Activated naive CD8-positive, alpha-beta T cell (primary cell): Measurements from ENCODE around the gene CCDC82.

Source experiments
- H3K27ac Mint-ChIP-seq: one replicate; pipeline ENCODE4 v1.8.0; 2021; ENCODE audit warnings: mixed read lengths
- H3K27me3 Mint-ChIP-seq: one replicate; pipeline ENCODE4 v1.8.0; 2021; ENCODE audit warnings: mixed read lengths
- H3K36me3 Mint-ChIP-seq: one replicate; pipeline ENCODE4 v1.8.0; 2021; ENCODE audit warnings: mixed read lengths
- H3K4me1 Mint-ChIP-seq: one replicate; pipeline ENCODE4 v1.8.0; 2021; ENCODE audit warnings: low read depth, mixed read lengths
- H3K4me3 Mint-ChIP-seq: one replicate; pipeline ENCODE4 v1.8.0; 2021; ENCODE audit warnings: mild to moderate bottlenecking, mixed read lengths
- H3K9me3 Mint-ChIP-seq: one replicate; pipeline ENCODE4 v1.8.0; 2021; ENCODE audit warnings: low read depth, mixed read lengths

Gene CCDC82

GRCh38 chr11:96328395-96329010 lies 61.2 kb downstream of the CCDC82 start:
- Mint-ChIP-seq H3K9me3 (no peaks in the 10 kb centered on the region), H3K27me3 (no peaks in the 10 kb centered on the region), H3K36me3 (peaks cover 21% of the 10 kb centered on the region), H3K4me3 (peak overlapping the region; percentile 40), H3K27ac (peak overlapping the region; percentile 87), H3K4me1 (peaks cover 89% of the 10 kb centered on the region)

- Mint-ChIP-seq H3K9me3 (no peaks in the 10 kb centered on the region), H3K27me3 (no peaks in the 10 kb centered on the region), H3K4me1 (peaks cover 87% of the 10 kb centered on the region), H3K27ac (peak overlapping the region; percentile 66), H3K36me3 (peaks cover 17% of the 10 kb centered on the region), H3K4me3 (no peak overlapping the region)
Measured at GRCh38 chr11:96326959-96327358, 62.8 kb downstream of the CCDC82 start.

GRCh38 chr11:96324912-96325311 lies 64.8 kb downstream of the CCDC82 start:
- H3K4me1 Mint-ChIP-seq, result peaks cover 91% of the 10 kb centered on the region

GRCh38 chr11:96323642-96323985 lies 66.1 kb downstream of the CCDC82 start:
- no peak overlapping the region for H3K27ac Mint-ChIP-seq
- H3K4me1 Mint-ChIP-seq, result peaks cover 91% of the 10 kb centered on the region
- no peak overlapping the region for H3K4me3 Mint-ChIP-seq
- no peaks in the 10 kb centered on the region for H3K27me3 Mint-ChIP-seq
- no peaks in the 10 kb centered on the region for H3K9me3 Mint-ChIP-seq
- peaks cover 19% of the 10 kb centered on the region for H3K36me3 Mint-ChIP-seq

More at GRCh38 chr11:96324912-96325311, 64.8 kb downstream of the CCDC82 start:
- Mint-ChIP-seq H3K9me3 (no peaks in the 10 kb centered on the region), H3K27me3 (no peaks in the 10 kb centered on the region), H3K36me3 (peaks cover 19% of the 10 kb centered on the region), H3K4me3 (peak overlapping the region; percentile 15), H3K27ac (peak overlapping the region; percentile 61)

GRCh38 chr11:96322775-96323641 lies 66.7 kb downstream of the CCDC82 start:
- H3K9me3 Mint-ChIP-seq, result no peaks in the 10 kb centered on the region
- H3K27me3 Mint-ChIP-seq, result no peaks in the 10 kb centered on the region
- peak overlapping the region; percentile 13 for H3K27ac Mint-ChIP-seq
- no peak overlapping the region for H3K4me3 Mint-ChIP-seq
- H3K4me1 Mint-ChIP-seq, result peaks cover 92% of the 10 kb centered on the region
- peaks cover 19% of the 10 kb centered on the region for H3K36me3 Mint-ChIP-seq

- Mint-ChIP-seq H3K36me3 (peaks cover 25% of the 10 kb centered on the region), H3K9me3 (no peaks in the 10 kb centered on the region), H3K27ac (peak overlapping the region; percentile 50), H3K4me1 (peaks cover 98% of the 10 kb centered on the region), H3K27me3 (no peaks in the 10 kb centered on the region), H3K4me3 (no peak overlapping the region)
Measured at GRCh38 chr11:96321091-96321490, 68.6 kb downstream of the CCDC82 start.

GRCh38 chr11:96319898-96320656 lies 69.6 kb downstream of the CCDC82 start:
- Mint-ChIP-seq H3K4me1 (peaks cover 97% of the 10 kb centered on the region), H3K9me3 (no peaks in the 10 kb centered on the region), H3K36me3 (peaks cover 26% of the 10 kb centered on the region), H3K27ac (peak overlapping the region; percentile 50), H3K27me3 (no peaks in the 10 kb centered on the region), H3K4me3 (no peak overlapping the region)

GRCh38 chr11:96318850-96319249 lies 70.9 kb downstream of the CCDC82 start:
- Mint-ChIP-seq H3K9me3 (no peaks in the 10 kb centered on the region), H3K27ac (peak overlapping the region; percentile 11), H3K4me1 (peaks cover 97% of the 10 kb centered on the region)

GRCh38 chr11:96318399-96318798 lies 71.3 kb downstream of the CCDC82 start:
- Mint-ChIP-seq H3K27ac (peak overlapping the region; percentile 74), H3K4me3 (peak overlapping the region; percentile 33), H3K27me3 (no peaks in the 10 kb centered on the region), H3K36me3 (peaks cover 24% of the 10 kb centered on the region), H3K4me1 (peaks cover 97% of the 10 kb centered on the region), H3K9me3 (no peaks in the 10 kb centered on the region)

More at GRCh38 chr11:96318850-96319249, 70.9 kb downstream of the CCDC82 start:
- Mint-ChIP-seq H3K36me3 (peaks cover 24% of the 10 kb centered on the region), H3K27me3 (no peaks in the 10 kb centered on the region), H3K4me3 (no peak overlapping the region)

GRCh38 chr11:96317985-96318384 lies 71.7 kb downstream of the CCDC82 start:
- Mint-ChIP-seq H3K36me3 (peaks cover 24% of the 10 kb centered on the region), H3K27ac (peak overlapping the region; percentile 74), H3K9me3 (no peaks in the 10 kb centered on the region), H3K27me3 (no peaks in the 10 kb centered on the region), H3K4me3 (peak overlapping the region; percentile 33), H3K4me1 (peaks cover 97% of the 10 kb centered on the region)

- Mint-ChIP-seq H3K27ac (peak overlapping the region; percentile 74), H3K4me1 (peaks cover 96% of the 10 kb centered on the region), H3K4me3 (no peak overlapping the region), H3K9me3 (no peaks in the 10 kb centered on the region), H3K27me3 (no peaks in the 10 kb centered on the region), H3K36me3 (peaks cover 24% of the 10 kb centered on the region)
Measured at GRCh38 chr11:96317571-96317970, 72.1 kb downstream of the CCDC82 start.

GRCh38 chr11:96316869-96317268 lies 72.8 kb downstream of the CCDC82 start:
- Mint-ChIP-seq H3K4me3 (no peak overlapping the region), H3K36me3 (peaks cover 21% of the 10 kb centered on the region), H3K27me3 (no peaks in the 10 kb centered on the region), H3K9me3 (no peaks in the 10 kb centered on the region), H3K4me1 (peaks cover 95% of the 10 kb centered on the region), H3K27ac (peak overlapping the region; percentile 74)

GRCh38 chr11:96315476-96315875 lies 74.2 kb downstream of the CCDC82 start:
- no peaks in the 10 kb centered on the region for H3K27me3 Mint-ChIP-seq
- H3K9me3 Mint-ChIP-seq, result no peaks in the 10 kb centered on the region
- H3K27ac Mint-ChIP-seq, result peak overlapping the region; percentile 90
- peaks cover 16% of the 10 kb centered on the region for H3K36me3 Mint-ChIP-seq
- no peak overlapping the region for H3K4me3 Mint-ChIP-seq
- H3K4me1 Mint-ChIP-seq, result peaks cover 95% of the 10 kb centered on the region

- peaks cover 94% of the 10 kb centered on the region for H3K4me1 Mint-ChIP-seq
- H3K27me3 Mint-ChIP-seq, result no peaks in the 10 kb centered on the region
- H3K9me3 Mint-ChIP-seq, result no peaks in the 10 kb centered on the region
- H3K36me3 Mint-ChIP-seq, result peaks cover 15% of the 10 kb centered on the region
- H3K4me3 Mint-ChIP-seq, result peak overlapping the region; percentile 1
- peak overlapping the region; percentile 73 for H3K27ac Mint-ChIP-seq
Measured at GRCh38 chr11:96314326-96315020, 75.2 kb downstream of the CCDC82 start.
